HG02938 (cell line): ENCODE results near the gene GCNT3.
A peak's percentile ranks its signal among the peaks of the same experiment; 100 is the strongest.
"Not testable (repeated sequence)": the region's sequence is repeated elsewhere in the genome, so short reads cannot be mapped to it uniquely, and the experiment has no call there.

ENCODE experiments used
- ATAC-seq: cut with Tn5 transposase; IDR thresholded peaks from one replicate; pipeline ENCODE4 v1.9.1; 2021; ENCODE audit warnings: mild to moderate bottlenecking, moderate library complexity; ENCODE audit not compliant: unreplicated experiment

Gene GCNT3

GRCh38 chr15:59616379-59616778 is 4.8 kb downstream of the GCNT3 start:
- no peak for ATAC-seq

GRCh38 chr15:59618406-59618805 is 6.8 kb downstream of the GCNT3 start:
- no peak for ATAC-seq

GRCh38 chr15:59622289-59622688 is 10.7 kb downstream of the GCNT3 start:
- peak; percentile 65 for ATAC-seq

- ATAC-seq, result no peak
Observed at GRCh38 chr15:59632714-59633113, 21.1 kb downstream of the GCNT3 start.

GRCh38 chr15:59636184-59636583 is 24.6 kb downstream of the GCNT3 start:
- no peak for ATAC-seq

- ATAC-seq, result not testable (repeated sequence)
Observed at GRCh38 chr15:59637507-59637906, 25.9 kb downstream of the GCNT3 start.

GRCh38 chr15:59642351-59642750 is 30.8 kb downstream of the GCNT3 start:
- ATAC-seq, result no peak

GRCh38 chr15:59644756-59645155 is 33.2 kb downstream of the GCNT3 start:
- no peak for ATAC-seq

GRCh38 chr15:59645812-59646211 is 34.2 kb downstream of the GCNT3 start:
- not testable (repeated sequence) for ATAC-seq

- ATAC-seq, result no peak
Observed at GRCh38 chr15:59646277-59646676, 34.7 kb downstream of the GCNT3 start.

- no peak for ATAC-seq
Observed at GRCh38 chr15:59647085-59647484, 35.5 kb downstream of the GCNT3 start.

GRCh38 chr15:59649603-59650002 is 38.0 kb downstream of the GCNT3 start:
- ATAC-seq, result no peak

- no peak for ATAC-seq
Observed at GRCh38 chr15:59654046-59654445, 42.5 kb downstream of the GCNT3 start.

- peak; percentile 97 for ATAC-seq
Observed at GRCh38 chr15:59656897-59657634, 45.5 kb downstream of the GCNT3 start, which contains the start of gene GTF2A2. GTF2A2 (minus strand) TSS chr15:59657515; CDS start chr15:59652277, 5,238 bp downstream.

GRCh38 chr15:59657635-59658125 is 46.1 kb downstream of the GCNT3 start:
- peak; percentile 9 for ATAC-seq

GRCh38 chr15:59659366-59659765 is 47.8 kb downstream of the GCNT3 start:
- no peak for ATAC-seq

GRCh38 chr15:59662260-59662659 is 50.7 kb downstream of the GCNT3 start:
- no peak for ATAC-seq

GRCh38 chr15:59668556-59668955 is 57.0 kb downstream of the GCNT3 start:
- no peak for ATAC-seq
